Measurements from ENCODE around the gene FARP2.

FARP2 gene

DNA sequence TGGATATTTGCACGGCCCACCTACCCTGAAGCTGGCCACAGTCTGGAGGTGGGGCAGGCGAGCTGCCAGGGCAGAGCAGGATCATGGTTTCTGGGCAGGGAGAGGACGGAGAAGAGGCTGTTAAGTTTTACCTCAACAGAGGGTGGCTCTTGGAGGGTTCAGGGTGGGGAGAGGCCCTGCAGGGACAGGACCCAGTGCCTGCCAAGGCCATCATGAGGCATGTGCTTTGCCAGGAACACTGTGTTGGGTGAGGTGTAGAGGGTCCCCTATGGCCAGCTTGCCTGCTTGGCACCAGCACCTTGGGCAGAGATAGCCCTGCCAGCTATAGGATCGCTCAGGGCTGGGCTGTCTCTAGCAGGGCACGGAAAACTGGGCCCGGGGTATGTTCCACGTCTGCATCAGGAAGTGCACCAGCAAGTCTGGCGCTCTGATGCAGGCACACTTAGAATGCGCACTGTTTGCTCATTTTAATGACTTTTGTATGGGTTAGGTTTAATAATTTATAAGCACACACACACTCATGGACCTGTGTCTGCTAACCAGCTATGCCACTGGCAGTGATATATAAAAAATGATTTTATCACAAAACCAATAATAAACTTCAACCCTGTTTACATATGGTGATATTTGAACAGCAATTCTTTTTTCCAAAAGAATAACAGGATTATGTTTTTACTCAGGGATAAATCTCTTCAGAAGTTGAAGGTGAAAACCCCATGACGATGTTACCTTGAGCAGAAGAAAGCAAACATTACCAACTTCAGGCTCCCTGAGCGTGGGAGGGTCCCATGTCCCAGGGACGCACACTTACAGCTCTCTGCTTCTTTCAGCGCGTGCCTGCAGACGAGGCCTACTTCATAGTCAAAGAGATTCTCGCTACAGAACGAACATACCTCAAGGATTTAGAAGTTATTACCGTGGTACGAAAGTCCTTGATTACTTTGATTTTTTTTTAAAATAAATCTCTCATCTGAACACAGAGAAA, 105.9 kb downstream of the FARP2 start:
- no peak for DNase-seq

DNA sequence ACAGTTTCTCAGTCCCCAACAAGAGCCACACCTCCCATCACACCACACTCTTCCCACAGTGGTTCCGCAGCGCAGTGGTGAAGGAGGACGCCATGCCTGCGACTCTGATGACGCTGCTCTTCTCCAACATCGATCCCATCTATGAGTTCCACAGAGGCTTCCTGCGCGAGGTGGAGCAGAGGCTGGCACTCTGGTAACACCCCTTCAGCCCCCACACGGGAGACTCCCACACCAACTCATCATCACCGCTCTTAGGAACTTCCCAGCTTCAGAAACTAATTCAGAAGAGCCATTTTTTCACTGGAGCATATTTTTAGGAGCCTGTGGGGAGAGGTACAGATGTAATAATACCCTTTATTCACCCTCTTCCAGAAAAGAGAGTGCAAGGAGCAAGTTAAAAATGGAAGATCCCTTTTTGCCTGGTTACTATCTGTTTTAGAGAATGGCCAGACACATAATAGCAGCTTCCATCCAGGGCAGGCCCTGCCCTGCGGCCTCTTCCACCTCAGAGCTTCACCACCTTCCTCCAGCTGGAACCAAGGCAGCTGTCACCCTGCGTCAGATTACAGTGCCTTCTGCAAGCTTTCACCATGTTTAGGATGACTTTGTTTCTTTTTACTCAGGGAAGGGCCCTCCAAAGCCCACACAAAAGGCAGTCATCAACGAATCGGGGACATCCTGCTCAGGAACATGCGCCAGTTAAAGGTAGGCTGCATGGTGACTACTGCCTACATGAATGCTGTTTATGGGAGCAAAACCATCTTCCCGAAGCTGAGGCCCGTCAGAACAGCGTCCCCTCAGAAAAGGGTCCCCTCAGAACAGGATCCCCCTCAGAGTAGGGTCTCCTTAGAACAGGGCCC, 107.4 kb downstream of the FARP2 start:
- no peak for DNase-seq

DNA sequence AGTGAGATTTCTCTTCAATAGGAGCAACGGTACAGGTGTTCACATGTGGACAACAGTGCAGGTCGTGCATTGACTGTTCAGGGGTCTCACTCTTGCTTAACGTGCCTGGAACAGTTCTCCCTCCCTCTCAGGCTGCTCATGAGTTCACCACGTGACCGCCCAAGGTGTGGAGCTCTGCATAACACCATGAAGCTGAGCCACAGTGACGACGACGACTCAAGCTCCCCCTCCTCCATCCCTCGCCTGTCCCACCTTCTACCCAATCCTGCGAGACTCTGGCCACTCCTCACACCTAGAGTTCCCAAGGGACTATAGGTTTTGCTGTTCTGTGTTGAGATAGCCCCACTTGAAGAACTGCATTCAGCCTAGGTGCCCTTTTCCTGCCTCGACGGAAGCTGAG, 109.5 kb downstream of the FARP2 start:
- DNase-seq: no peak

DNA sequence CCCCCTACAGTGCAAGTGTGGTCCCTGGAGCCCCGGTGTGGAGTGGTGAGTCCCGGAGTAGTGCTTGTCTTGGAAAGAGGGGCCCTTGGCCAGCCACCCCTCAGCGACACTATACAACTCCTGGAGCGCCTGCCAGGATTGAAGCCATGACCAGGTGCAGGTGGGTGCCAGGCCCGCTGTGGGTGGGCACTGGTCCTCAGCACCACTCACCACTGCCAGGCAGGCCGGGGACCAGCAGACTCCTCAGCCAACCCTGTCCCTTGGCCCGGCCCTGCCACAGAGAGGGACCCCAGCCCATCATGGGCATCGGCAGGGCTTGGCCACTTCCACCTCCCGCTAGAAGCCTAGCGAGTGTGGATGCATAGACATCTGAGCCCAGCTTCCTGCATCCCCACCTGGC, 110.1 kb downstream of the FARP2 start:
- DNase-seq: no peak

GRCh38 chr2:241467777-241468475, 111.8 kb downstream of the FARP2 start:
- no peak for DNase-seq

DNA sequence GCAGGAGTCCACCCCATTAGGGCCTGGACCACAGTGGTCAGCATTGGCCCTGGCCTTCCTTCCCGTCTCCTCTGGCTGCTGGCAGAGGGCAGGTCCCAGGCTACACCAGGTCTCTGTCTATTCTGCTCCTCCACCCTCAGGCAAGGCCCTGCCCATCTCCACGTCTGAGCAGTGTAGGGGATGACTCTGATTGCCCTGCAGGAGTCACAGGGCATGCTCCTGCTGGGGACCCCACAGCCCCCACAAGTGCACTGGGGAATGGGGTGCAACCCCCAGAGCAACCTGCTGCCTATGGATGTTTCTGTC, 112.3 kb downstream of the FARP2 start:
- no peak for DNase-seq

- DNase-seq: no peak
Measured at GRCh38 chr2:241469746-241470145, 113.7 kb downstream of the FARP2 start.

DNA sequence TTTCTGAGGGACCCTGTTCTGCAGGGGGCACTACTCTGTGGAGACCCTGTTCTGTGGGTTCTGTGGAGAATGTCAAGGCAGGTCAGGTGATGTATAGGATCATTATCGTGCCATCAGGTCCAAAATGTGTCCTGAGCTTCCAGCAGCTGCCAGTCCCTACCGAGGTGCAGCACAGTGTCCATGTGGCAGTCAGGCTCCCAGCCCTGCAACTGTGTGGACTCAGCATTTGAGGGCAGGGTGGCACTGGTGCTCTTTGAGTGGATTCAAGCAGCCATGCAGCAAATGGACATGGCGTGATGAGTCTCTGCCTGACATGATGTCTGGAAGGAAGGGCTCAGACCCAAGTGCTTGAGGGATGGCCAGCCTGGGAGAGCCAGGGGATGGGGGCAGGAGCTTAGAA, 117.3 kb downstream of the FARP2 start:
- DNase-seq: no peak

GRCh38 chr2:241475267-241475666, 119.2 kb downstream of the FARP2 start:
- DNase-seq: no peak

- DNase-seq: no peak
Measured at GRCh38 chr2:241478166-241478565, 122.1 kb downstream of the FARP2 start.

DNA sequence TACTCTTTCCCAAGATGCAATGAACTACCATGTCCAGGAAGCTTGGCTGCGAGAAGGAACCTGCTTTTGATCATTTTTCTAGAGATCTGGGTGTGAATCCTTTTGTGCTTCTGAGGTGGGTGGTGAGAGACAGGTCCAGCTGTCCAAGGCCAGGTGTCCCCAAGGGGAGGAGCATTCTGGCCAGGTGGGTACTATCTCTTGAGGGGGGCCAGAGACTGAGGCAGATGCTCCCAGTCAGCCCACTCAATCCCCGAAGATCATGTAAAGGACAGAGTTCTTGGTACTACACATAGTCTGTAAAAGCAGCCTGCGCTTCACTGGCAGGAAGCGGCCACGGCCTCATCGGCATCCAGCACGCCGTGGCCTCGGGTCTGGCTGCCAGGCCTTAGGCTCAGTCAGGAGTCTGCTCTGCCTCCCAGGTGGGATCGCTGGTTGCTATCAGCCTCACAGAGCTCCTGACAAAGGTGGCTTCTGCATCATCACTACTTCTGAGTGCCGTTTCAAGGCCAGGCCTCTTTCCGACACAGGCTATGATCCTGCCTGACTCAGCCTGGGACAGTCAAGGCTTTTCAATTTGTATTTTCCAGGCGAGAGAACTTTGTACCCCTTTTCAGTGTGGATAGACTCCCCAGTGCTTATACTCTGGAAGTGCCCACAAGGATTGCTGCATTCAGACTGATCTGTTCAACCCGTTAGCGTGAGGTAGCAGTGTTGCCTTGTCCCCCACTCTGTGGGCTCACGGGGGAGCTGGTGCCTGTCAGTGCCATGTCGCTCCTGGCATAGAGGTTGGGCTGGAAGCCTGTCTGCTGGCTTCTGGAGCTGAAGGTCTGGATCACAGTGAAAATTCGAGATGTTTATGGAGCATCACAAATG, 123.2 kb downstream of the FARP2 start:
- DNase-seq: no peak

DNA sequence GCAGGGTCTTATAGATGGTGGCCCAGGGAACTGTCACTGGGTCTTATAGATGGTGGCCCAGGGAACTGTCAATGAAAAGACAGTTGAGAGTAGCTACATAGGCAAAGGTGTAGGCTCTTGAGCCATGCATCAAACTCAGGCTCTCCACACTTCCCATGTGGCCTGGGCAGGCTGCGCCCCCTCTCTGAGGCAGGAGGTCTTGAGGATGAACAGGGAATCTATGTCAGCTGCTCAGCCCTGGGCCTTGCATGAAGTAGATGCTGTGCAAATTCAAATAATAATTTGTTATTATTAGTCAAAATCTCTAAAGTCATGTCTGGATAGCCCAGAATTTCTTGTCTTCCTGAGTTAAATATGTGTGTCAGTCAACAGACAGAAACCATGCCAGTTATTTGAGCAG, 125.6 kb downstream of the FARP2 start:
- no peak for DNase-seq

DNA sequence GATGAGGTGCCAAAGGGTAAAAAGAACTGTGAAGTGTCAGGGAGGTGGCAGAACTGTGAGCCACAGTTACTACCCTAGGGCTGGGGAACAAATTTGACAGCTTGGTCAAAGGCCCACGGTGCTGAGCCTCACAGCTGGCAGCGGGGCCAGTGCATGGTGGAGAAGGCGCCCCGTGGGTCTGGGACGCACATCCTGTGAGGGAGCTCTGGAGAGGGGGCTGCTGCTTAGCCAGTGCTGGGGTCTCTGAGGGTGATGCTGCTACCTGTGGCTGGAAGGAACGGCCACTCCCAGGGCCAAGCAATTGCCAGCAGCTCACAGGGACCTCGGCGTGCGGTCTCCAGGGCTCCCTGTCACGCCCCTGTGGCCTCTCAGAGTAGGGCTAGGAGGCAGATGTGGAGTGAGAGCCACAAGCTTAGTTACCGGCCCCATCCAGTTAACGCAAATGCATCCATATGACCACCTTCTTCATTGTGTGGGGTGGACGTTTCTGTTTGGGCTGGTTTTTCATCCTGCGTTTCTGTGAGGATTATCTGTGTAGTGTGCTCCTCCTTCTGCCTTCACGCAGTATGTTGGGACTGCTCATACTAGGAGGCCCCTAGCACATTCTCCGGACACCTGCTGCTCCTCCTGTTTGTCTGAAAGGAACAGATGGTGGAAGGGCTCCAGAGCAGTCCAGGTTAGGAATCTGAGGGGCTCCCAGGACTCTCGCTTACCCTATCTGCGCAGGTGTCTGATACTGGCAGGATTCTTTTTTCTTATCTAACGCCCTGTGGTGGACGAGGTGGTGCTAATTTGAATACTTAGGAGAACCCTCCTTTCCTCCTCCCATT, 126.3 kb downstream of the FARP2 start:
- DNase-seq: no peak

DNA sequence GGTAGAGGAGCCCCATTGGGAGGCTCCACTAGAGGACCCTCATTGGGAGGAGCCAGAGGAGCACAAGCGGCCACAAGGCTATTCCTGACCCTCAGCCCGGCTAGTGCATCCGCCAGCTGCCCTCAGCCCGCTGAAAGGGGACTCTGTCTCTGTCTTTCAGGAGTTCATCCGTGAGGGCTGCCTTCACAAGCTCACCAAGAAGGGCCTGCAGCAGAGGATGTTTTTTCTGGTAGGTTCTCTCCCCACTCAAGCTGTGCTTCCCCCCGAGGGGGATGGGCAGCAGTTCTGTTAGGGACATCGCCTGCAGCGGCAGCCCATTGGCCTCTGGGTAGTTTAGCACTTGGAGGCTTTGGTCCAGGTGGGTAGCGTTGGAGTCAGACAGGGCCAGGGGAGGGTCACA, 127.2 kb downstream of the FARP2 start:
- no peak for DNase-seq

GRCh38 chr2:241485172-241485911, 129.3 kb downstream of the FARP2 start:
- DNase-seq: no peak

- DNase-seq: no peak
Measured at GRCh38 chr2:241489088-241489487, 133.0 kb downstream of the FARP2 start.

DNA sequence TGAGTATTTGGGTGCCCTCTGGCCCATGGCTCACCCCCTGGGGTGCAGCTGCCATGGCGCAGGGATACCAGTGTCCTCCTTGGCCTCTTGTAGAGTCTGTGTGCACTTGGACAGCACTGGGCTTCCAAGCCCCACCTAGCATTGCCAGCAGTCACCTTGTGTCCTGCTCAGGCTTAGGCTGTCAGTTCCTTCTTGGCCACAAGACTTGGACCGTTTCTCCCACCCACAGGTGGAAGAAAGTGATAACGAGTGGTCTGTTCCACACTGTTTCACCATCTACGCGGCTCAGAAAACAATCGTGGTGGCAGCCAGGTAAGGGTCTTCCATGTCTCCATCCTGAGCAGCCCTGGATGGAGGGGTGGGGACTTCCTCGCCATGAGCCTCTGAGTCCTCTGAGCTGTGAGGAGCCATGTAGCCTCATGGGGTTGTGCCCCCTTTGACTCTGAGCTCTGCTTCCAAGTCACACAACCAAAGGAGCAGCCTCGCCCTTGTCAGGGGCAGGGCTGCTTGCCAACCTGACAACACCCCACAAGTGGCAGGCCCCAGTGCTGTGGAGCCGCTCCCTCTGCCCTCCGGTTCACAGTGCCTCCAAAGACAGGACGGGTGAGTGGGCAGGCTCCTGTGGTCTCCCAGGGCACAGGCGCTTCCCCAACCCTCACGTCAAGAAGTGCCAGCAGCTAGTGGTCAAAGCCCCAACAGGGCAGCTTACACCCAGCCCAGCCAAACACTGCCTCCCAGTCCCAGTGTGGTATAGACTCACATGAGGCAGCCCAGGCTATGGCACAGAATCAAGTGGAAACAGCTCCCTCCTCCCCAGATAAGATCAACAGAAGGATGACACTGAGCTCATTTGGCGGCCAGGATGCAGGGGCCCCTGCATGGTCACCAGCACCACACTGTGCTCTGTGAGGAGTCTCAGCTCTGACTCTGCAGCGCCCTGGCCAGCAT, 133.9 kb downstream of the FARP2 start:
- DNase-seq: no peak

GRCh38 chr2:241490825-241491506, 134.9 kb downstream of the FARP2 start:
- DNase-seq: no peak
